Activated CD8-positive, alpha-beta memory T cell treated with anti-CD3 and anti-CD28 coated beads for 1 hour (primary cell): Measurements from ENCODE around the gene FOXN3.
"Not testable (repeated sequence)": the region's sequence is repeated elsewhere in the genome, so short reads cannot be mapped to it uniquely, and the experiment has no call there.

ENCODE experiments used
- DNase-seq, 2 donors: peaks; one replicate each; pipeline ENCODE4 v3.0.0-alpha.2; 2020; ENCODE audit warnings: low read depth in 1 of 2; ENCODE audit errors: extremely low read depth in 1 of 2

Gene FOXN3

GRCh38 chr14:89178800-89179535, 238.1 kb downstream of the FOXN3 start:
- DNase-seq: no peak

- DNase-seq: no peak
These were observed 238.7 kb downstream of the FOXN3 start for GRCh38 chr14:89178376-89178775.

GRCh38 chr14:89175881-89176799, 240.9 kb downstream of the FOXN3 start:
- no peak for DNase-seq

- no peak for DNase-seq
These were observed 245.4 kb downstream of the FOXN3 start for GRCh38 chr14:89171628-89172027.

- no peak for DNase-seq
These were observed 245.9 kb downstream of the FOXN3 start for GRCh38 chr14:89171168-89171567.

- DNase-seq: no peak
These were observed 249.3 kb downstream of the FOXN3 start for GRCh38 chr14:89167705-89168104.

- DNase-seq: no peak
These were observed 250.4 kb downstream of the FOXN3 start for GRCh38 chr14:89166633-89167032.

- no peak for DNase-seq
These were observed 251.5 kb downstream of the FOXN3 start for GRCh38 chr14:89165189-89166181.

- no peak for DNase-seq
These were observed 252.6 kb downstream of the FOXN3 start for GRCh38 chr14:89164168-89165073.

GRCh38 chr14:89163031-89163636, 253.9 kb downstream of the FOXN3 start:
- DNase-seq: no peak

- no peak for DNase-seq
These were observed 254.4 kb downstream of the FOXN3 start for GRCh38 chr14:89162586-89162985.

GRCh38 chr14:89160437-89160836, 256.6 kb downstream of the FOXN3 start:
- no peak for DNase-seq

GRCh38 chr14:89158701-89159100, 258.3 kb downstream of the FOXN3 start:
- DNase-seq: no peak

GRCh38 chr14:89158104-89158503, 258.9 kb downstream of the FOXN3 start:
- DNase-seq: not testable (repeated sequence)

- no peak for DNase-seq
These were observed 261.5 kb downstream of the FOXN3 start for GRCh38 chr14:89155491-89155890.

GRCh38 chr14:89151693-89152092, 265.3 kb downstream of the FOXN3 start:
- not testable (repeated sequence) for DNase-seq

- no peak for DNase-seq
These were observed 270.8 kb downstream of the FOXN3 start for GRCh38 chr14:89146274-89146673.

- no peak for DNase-seq
These were observed 272.4 kb downstream of the FOXN3 start for GRCh38 chr14:89144642-89145041.

GRCh38 chr14:89144066-89144465, 273.0 kb downstream of the FOXN3 start:
- no peak for DNase-seq
